Cerebellar nuclear complex (tissue), 1 donor: ENCODE data around the gene ZNF304.

Source experiments
- DNase-seq, 2 experiments: peaks; one replicate each; lab custom pipeline; 2025; lab: John Stamatoyannopoulos, UW

ZNF304 gene

DNA sequence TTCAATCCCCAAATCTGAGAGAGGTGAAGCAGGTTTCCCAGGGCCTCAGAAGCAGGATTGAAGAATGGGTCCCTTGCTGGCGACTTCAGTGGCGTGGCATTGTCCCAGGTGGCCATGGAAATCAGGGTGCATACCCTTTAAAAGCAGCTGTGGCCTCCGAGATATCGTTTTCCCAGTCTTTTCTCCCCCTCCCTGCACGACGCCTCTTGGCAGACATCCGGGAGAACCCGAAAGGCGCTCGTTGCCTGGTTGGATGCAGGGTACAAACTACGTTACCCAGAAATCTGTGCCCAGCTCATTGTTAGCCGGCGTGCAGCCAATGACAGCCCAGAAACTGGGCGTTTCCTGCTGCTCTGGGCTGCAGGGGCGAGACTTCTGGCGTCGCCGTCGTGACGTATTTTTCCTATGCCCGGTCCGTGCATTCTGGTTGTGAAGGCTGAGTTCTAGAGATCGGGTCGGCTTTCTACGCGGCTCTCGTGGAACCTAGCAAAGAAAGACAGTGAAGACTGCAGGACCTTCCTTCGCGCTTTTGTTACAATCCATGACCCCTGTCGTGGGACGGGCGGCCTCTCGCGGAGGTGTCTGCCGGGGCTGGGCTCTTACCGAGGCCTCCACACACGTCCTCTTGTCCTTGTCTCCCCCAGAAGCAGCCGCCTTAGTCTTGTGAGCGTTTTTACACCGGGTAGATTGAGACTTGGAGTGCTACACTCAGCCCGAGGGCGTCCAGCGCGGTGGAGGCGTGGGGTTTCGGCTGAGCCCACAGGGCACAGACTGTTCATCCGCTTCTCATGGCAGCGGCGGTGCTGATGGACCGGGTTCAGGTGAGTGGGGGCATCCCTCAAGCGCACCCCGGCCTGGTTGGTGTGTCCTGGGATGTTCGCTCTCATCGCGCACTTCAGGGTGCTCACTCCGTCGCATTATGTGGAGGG lies at the start of gene ZNF304:
ZNF304 (plus strand) TSS at position 395 of the 929 bp plus-strand sequence; CDS start at position 789, 394 bp downstream.
- DNase-seq: peak; percentile 90 to 95

DNA sequence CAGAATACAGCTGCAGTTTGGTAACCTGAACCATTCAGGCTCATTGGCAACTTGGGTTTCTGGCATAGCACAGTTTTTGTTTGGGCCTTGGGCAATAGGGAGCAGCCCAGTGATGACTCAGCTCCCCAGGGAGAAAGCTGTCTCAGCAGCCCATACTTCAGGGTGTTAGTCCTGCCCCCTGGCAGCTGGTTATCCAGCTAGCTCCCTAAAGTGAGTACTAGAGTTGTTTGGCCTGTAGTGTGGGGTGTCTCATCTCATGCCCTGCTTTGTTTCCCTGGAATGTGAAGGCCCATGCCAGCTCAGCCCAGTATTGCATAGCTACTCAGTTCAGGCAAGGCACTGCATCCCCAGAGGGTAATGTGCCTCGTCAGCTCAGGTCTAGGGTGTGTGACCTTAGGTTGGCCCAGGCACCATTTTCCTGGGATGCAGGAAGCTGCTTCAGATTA lies 49.0 kb upstream of the ZNF304 start:
- no peak for DNase-seq

DNA sequence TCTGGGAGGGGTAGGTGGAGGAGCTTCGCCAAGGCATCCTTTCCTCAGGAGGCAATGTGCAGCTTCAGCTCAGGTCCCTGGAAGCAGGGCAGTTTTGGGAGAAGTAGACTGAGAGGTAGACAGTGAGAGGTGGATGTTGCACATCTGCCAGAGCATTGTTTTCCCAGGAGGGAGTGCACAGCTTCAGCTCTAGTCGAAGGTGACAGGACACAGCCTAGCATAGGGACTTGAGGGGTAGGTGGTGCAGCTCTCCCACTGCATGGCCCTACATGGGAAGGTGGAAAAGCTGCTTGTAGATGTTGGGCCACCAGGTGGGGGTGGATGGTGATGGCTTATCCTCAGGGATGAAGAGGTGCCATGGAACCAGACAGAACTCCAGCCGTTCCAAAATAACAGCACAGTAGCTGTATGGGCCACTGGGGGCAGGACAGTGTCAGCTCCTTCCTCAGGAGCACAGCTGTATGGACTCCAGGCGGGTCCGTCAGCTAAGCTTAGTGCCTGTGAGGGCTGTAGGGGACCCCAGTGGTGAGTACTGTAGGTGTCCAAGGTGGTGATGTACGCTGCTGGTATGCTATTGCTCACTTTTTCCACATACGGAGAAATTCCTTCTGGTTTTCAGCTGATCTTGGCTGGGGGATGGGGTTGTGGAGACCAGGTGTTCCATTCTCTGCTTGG lies 48.2 kb upstream of the ZNF304 start:
- DNase-seq: no peak

DNA sequence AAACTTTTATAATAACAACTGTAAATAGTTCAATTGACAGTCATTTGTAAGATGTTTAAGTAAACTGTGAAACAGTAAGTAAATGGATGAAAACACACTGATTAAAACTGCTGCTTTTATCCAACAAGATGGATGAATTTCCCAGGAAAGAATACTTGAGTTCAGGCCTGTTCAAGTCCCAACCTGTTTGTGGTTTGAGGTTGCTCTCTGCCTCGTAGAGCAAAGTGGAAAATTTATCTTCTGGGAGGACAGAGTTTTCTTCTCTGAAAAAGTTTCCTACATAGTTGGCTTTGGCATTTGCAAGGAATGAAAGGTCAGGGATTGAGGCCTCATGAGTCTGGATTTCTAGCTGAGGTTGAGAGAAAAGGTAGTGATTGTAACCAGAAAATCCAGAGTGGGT lies 46.0 kb upstream of the ZNF304 start:
- DNase-seq: no peak

DNA sequence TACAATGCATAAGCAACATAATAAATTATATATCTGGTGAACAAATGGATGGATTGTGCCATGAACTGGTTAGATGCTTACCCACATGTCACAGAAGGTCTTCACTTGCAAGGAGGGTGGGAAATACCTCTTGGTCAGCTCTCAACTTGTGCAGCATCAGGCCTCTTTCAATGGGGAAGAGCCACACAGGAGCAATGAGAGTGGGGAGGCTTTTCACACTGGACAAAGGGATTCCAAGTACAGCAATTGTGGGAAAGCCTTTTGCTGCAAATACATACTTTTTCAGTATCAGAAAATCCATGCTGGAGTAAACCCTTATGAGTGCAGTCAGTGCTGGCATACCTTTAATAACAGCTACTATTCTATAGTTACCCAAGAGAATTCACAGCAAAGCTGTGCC lies 42.6 kb upstream of the ZNF304 start:
- DNase-seq: no peak

DNA sequence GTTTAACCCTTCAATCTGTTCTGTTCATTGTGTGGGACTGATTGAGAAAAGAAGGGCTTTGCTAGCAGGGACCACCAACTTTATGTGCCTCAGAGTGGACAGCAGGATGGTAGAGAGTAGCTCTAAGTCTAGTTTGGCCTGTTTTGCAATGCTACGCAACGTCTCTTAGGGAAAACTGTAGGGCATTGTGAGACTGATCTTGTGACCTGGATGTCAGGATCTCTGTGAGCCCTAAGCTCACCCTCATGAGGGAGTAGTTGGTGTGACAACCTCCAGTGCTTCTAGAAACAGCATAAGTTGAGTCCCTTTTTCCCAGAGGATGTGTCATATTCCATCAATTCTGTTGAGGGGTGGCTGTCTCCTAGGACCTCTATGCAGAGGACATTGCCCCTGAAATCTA lies 40.3 kb upstream of the ZNF304 start:
- no peak for DNase-seq

DNA sequence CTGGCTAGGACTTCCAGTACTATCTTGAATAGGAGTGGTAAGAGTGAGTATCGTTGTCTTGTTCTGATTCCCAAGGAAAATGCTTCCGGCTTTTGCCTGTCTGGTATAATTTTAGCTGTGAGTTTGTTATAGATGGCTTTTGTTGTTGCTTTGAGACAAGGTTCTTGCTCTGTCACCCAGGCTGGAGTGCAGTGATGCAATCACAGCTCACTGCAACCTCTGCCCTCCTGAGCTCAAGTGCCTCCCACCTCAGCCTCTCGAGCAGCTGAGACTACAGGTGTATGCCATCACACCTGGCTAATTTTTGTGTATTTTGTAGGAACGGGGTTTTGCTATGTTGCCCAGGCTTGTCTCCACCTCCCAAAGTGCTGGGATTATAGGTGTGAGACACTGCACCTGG lies 36.9 kb upstream of the ZNF304 start:
- DNase-seq: no peak

DNA sequence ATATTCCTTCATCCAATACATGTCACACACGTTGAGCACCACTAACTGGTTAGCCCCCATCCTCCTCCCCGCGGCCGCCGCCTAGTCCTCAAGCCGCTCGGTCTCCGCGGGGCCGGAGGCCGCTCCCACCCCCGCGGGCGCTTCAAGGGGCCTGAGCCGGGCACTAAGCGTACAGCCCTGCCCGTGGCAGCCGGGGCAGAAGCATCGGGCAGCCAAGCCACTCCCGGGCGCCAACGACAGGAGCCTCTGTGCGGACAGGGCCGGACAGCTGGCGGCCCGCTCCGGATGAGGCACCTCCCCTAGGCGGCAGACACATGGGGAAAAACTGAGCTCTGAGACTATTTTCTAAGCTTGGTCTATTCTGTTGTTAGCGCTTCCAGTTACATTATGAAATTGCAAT lies 33.6 kb upstream of the ZNF304 start:
- DNase-seq: no peak

DNA sequence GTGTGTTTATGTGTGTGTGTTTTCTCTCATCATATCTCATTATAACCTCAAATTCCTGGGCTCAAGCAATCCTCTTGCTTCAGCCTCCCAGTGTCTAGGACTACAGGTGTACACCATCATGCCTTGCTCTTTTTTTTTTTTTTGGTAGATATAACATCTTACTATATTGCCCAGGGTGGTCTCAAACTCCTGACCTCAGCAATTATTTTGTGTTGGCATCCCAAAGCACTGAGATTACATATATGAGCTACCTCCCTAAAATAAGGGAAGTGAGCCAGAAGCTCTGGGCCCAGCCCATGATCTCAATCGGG lies 31.2 kb upstream of the ZNF304 start:
- DNase-seq: no peak

DNA sequence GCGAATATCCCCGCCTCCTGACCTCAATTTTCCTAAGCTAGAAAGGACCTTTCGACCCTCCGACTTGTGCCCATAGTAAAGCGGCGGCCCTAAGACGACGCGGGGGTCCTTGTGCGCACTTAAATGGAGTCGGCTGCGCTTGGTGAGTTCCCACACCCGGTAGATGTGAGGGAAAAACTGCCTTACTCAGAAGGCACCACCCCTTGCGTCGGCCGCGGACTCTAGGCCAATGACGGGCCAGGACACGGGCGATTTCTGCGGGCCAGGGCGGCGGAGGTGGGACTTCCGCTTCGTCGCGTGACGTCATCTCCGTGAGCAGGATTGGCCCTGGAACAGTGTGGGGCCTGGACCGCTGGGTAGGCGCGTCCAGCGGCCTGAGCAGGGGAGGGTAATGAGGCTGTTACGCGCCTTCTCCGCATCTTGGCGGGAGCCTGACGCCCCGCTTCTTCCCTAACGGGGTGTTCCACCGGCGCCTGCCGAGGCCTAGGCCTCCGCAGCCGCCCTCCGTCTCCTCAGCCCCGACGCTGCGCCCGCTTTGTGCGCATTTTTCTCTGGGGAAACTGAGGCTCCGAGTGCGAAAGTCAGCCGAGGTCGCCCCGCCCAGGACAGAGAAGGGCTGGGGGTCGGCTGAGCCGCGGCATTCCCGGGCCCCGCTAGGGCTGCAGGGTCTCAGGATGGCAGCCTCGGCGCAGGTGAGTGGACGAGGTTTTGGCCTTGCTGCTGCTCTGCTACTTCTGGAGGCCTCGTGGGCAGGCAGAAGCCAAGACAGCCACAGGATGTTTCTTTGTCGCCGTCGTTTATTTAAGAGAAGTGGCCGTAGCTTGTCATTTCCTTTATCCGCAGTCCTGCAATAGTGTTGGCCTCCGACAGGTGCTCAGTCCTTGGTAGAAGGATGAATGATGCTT lies 30.6 kb upstream of the ZNF304 start, which contains the start of gene ZNF543:
ZNF543 (plus strand) TSS at position 293 of the 905 bp plus-strand sequence; CDS start at position 675, 382 bp downstream.
- DNase-seq: peak; percentile 86 to 88

DNA sequence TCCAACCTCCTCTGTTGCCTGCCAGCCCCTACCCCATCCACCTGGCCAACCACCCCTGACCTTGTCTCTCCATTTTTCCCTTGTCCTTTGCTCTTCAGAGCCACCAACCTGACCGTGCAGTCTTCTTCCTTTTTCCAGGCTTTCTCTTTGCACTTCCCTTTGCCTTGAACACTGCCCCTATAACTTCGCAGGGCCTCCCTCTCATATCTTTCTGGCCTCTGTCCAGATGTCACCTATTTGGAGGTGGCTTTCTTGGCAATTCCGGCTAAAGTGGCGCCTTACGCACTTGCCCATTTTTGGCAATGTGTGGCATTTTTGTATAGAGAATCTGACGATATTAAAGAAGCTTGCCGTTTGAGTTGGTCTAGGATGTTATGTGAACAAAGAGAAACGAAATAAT lies 30.0 kb upstream of the ZNF304 start:
- DNase-seq: no peak

DNA sequence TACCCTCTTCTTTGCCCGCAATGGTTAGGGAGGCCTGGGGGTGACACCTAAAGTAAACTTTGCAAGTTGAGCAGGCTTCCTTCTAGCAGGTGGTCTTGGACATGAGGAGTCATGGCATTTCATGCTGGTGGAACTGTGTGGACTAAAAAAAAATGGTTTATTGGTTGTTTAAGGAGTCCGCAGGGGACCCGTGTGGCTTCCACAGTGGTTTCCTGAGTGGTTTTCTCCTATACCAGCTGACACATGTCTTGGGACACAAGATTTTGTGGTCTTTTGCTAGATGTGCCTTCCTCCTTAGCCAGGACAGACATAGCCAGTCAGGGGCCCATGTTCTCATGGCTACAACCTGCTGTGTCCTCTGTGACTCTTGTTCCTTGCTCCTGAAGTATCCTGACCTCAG lies 29.3 kb upstream of the ZNF304 start:
- DNase-seq: no peak

DNA sequence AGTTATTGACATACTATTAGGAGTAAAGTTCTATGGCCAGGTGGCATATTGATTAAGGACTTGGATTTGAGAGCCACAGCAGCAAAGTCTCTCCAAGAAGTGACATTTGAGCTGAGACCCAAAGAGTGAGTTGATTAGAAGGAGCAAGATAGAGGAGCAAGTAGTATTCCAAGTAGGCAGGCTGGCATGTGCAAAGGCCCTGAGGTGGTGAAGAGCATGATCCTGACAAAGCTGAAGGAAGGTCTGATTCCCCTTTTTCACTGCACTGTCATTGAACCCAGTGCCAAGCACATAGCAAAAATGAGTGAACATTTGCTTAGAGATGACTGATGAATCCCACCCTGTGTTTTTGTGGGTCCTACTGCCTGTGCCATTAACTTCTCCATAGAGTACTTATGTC lies 26.1 kb upstream of the ZNF304 start:
- no peak for DNase-seq

DNA sequence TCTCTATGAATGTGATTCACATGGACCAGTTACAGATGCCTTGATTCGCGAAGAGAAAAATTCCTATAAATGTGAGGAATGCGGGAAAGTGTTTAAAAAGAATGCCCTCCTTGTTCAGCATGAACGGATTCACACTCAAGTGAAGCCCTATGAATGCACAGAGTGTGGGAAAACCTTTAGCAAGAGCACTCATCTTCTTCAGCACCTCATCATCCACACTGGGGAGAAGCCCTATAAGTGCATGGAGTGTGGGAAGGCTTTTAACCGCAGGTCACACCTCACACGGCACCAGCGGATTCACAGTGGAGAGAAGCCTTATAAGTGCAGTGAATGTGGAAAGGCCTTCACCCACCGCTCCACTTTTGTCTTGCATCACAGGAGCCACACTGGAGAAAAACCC lies 23.1 kb upstream of the ZNF304 start:
- DNase-seq: no peak

DNA sequence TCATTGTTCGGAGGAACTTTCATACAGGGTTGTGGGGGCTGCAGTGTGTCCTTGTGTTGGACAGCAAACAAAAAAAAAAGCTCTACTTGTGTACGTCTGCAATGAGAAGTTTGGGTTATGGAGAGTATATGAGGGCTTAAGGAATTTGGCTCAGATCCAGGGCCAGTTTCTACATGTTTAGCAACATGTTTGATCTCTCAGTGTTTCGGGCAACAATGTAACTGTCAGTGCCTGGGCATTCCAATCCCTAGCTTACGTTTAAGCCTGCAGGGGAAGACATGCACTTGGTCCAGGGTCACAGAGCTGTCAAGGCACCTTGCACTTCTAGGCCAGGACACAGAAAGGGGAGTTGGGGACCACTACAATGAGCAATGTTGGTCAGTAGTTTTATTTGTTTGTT lies 16.9 kb upstream of the ZNF304 start:
- DNase-seq: no peak

DNA sequence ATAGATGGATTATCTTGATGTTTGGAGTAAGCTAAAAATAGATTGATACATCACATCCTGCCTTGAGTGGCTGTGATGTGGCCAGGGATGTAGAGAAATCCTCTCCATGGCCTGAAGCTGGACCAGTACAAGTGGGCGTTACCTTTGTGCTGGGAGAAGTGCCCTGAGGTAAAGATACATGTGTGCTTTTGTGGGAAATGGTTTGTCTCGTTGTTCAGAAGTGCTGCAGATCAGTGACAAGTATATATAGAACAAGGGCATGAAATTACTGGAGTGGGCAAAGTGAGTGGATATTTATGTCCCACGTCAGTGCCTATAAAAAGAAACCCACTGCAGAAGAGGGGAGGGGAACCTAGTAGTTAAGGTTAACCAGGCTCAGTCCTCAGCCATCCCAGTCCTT lies 12.2 kb upstream of the ZNF304 start:
- DNase-seq: no peak

DNA sequence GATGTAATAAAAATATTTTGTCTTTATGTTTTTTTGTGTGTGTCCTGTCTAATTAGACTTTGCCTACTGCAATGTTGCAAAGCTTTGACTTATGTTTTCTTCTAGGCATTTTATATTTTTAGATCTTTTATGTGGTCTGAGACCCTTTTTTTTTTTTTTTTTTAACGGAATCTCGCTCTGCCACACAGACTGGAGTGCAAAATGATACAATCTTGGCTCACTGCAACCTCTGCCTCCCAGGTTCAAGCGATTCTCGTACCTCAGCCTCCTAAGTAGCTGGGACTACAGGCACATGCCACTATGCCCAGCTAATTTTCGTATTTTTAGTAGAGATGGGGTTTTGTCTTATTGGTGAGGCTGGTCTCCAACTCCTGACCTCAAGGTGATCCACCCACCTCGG lies 8.5 kb upstream of the ZNF304 start:
- DNase-seq: no peak

DNA sequence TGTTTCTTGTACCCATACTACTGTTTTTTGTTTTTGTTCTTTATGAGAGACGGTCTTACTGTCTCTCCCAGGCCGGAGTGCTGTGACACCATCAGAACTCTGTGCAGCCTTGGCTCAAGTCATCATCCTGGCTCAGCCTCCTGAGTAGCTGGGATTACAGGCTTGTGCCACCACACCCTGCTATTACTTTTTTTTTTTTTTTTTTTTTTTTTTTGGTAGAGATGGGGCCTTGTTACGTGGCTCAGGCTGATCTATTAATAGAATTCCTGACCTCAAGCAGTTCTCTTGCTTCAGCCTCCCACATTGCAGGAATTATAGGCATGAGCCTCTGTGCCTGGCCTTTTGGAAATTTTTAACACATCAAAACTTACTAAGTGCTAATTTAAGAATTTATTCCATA lies 2.9 kb upstream of the ZNF304 start:
- no peak for DNase-seq

DNA sequence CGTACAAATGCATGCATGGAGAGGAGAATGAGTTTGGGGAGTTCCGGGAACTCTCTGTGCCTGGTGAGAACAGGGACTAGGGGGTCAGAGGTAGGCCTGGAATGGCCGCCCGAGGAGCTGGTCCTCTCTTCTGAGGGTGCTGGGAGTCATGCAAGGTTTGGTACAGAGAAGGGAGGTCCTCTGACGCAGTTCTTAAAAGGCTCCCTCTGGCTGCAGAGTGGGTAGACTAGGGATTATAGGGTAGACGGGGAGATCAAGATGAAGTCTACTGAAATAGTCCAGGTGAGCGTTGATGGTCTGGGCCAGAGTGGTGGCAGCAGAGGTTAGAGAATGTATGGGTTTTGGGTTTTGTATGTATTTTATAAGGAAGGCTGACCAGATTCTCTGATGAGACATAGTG lies 796 bp downstream of the ZNF304 start:
- no peak for DNase-seq

DNA sequence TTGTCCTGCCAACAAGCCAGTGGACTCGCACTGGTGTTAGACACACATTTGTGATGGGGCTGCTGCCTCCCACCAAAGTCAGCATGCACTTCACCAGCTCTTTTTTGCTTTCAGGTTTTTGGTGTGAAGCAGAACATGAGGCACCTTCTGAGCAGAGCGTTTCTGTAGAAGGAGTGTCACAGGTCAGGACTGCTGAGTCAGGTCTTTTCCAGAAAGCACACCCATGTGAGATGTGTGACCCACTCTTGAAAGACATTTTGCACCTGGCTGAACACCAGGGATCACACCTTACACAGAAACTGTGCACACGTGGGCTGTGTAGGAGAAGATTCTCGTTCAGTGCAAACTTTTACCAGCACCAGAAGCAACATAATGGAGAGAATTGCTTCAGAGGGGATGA lies 4.8 kb downstream of the ZNF304 start:
- no peak for DNase-seq

DNA sequence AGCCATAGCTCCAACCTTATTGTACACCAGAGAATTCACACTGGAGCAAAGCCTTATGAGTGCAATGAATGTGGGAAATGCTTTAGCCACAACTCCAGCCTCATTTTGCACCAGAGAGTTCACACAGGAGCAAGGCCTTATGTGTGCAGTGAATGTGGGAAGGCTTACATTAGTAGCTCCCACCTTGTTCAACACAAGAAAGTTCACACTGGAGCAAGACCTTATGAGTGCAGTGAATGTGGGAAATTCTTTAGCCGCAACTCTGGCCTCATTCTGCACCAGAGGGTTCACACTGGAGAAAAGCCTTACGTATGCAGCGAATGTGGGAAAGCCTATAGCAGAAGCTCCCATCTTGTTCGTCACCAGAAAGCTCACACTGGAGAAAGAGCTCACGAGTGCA lies 6.3 kb downstream of the ZNF304 start:
- no peak for DNase-seq

DNA sequence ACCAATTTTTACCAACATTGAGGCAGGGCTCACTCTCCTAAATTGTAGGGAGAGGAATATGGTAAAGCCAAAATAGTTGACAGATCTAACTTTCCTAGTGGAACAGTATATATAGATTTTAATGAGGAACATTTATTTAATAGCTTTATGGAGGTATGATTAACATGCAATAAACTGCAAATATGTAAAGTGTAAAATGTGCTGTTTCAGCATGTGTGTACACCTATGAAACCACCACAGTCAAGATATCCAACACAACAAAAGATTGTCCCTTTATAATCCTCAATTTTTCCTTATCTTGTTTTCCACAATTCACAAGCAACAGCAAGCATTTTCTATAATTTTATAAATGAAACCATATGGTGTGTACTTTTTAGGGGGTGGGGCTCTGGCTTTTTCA lies 8.2 kb downstream of the ZNF304 start:
- no peak for DNase-seq
